HFFc6 (cell line): ENCODE results near the gene EFEMP1. TPM values are rescaled to one million over a fixed set of nuclear protein-coding genes. Genes with fewer than 3 reads are reported as not detected.

Source experiments
- DNase-seq: peaks from one replicate; pipeline ENCODE4 v3.0.0-alpha.2; 2018
- H3K27ac Mint-ChIP-seq: 2 replicates; pipeline ENCODE4 v1.8.0; 2020; ENCODE audit warnings: mild to moderate bottlenecking, mixed read lengths
- H3K27me3 Mint-ChIP-seq: 2 replicates; pipeline ENCODE4 v1.8.0; 2021; ENCODE audit warnings: mild to moderate bottlenecking, moderate library complexity, mixed read lengths; ENCODE audit not compliant: insufficient read depth
- H3K36me3 Mint-ChIP-seq: 2 replicates; pipeline ENCODE4 v1.8.0; 2021; ENCODE audit warnings: low read depth, mixed read lengths
- H3K4me1 Mint-ChIP-seq: 2 replicates; pipeline ENCODE4 v1.8.0; 2020; ENCODE audit warnings: low read depth, mixed read lengths
- H3K4me3 Mint-ChIP-seq: 2 replicates; pipeline ENCODE4 v1.8.0; 2020; ENCODE audit warnings: mild to moderate bottlenecking, moderate library complexity, mixed read lengths
- H3K9me3 Mint-ChIP-seq: 2 replicates; pipeline ENCODE4 v1.8.0; 2020; ENCODE audit warnings: mild to moderate bottlenecking, mixed read lengths
- total RNA-seq, 6 experiments: library from RNA; stranded (reverse); fragmentation: NEBNext Ultra II Directional; extraction: Animal tissue kit (Norgen Biotek cat#: 25700); gene quantifications; 2 replicates in 1 of 6; 3 replicates in 5 of 6; pipeline ENCODE4 v1.2.3, GENCODE V29; 2021
- TF ChIP-seq, protein P1 (sequence below): fragments of 200-600 bp; sonication (generic); IDR thresholded peaks from 2 replicates; pipeline ENCODE4 v1.5.0; 2021; ENCODE audit warnings: antibody characterized with exemption, mild to moderate bottlenecking

Gene EFEMP1
- total RNA-seq, 6 experiments from 2014 or later, result 42.1 to 63.5 (median 51.9) TPM

DNA sequence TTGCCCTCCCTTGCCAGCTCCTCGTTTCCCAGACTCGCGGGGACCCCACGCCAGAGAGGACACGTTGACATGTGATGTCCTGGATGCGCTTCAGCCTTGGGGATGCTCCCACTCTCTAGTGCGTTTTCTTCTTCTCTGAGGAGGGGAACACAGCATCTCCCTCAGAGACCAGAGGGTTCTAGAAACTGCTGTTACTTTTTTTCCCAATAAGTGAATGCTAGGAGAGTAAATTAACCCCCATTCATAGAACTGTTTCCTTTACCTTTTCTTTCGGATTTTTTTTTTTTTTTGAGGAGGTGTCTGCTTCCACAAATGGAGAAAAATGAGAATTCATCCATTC, 370 bp upstream of the EFEMP1 start:
- Mint-ChIP-seq H3K27me3 (peaks cover 17% of the 10 kb centered on the region), H3K4me1 (peaks cover 34% of the 10 kb centered on the region), H3K9me3 (no peaks in the 10 kb centered on the region), H3K4me3 (peak overlapping the region; percentile 94), H3K36me3 (no peaks in the 10 kb centered on the region), H3K27ac (no peak overlapping the region; the same call in 1 of the 2 replicates)
- TF ChIP-seq, protein P1, sequence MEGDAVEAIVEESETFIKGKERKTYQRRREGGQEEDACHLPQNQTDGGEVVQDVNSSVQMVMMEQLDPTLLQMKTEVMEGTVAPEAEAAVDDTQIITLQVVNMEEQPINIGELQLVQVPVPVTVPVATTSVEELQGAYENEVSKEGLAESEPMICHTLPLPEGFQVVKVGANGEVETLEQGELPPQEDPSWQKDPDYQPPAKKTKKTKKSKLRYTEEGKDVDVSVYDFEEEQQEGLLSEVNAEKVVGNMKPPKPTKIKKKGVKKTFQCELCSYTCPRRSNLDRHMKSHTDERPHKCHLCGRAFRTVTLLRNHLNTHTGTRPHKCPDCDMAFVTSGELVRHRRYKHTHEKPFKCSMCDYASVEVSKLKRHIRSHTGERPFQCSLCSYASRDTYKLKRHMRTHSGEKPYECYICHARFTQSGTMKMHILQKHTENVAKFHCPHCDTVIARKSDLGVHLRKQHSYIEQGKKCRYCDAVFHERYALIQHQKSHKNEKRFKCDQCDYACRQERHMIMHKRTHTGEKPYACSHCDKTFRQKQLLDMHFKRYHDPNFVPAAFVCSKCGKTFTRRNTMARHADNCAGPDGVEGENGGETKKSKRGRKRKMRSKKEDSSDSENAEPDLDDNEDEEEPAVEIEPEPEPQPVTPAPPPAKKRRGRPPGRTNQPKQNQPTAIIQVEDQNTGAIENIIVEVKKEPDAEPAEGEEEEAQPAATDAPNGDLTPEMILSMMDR, result no peak
- no peak for DNase-seq

DNA sequence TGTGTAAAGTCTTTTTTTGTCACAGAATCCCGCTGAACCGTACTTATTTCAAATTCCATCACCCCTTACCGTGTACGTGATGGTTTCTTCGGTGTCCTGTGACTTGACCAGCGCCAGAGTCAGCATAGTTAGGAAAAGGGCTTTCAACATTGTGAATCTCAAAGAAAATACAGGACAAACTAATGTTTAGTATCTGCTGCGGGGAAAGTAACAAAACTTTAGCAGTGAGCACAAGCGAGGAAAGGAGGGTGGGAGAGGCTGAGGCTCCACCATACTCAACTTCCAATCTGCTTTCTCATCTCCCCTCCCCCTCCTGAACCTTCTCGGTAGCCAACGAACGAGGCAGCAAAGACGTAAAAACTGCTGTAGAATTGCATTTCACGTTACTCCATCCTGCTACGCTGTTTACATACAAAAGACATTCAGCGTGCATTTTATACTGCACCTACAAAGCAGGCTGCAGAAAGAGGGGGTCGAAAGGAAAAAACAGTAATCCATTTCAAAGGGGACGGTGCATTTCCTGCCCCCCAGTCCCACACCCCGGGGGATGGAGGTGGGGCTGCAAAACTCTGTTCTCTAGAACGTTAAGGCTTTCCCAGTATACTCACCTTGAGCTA, 1.2 kb downstream of the EFEMP1 start:
- H3K27ac Mint-ChIP-seq, result no peak overlapping the region
- DNase-seq, result no peak
- peaks cover 15% of the 10 kb centered on the region for H3K27me3 Mint-ChIP-seq
- peak overlapping the region; percentile 94 for H3K4me3 Mint-ChIP-seq
- TF ChIP-seq, protein P1, result no peak
- no peaks in the 10 kb centered on the region for H3K9me3 Mint-ChIP-seq
- H3K36me3 Mint-ChIP-seq, result no peaks in the 10 kb centered on the region
- H3K4me1 Mint-ChIP-seq, result peaks cover 34% of the 10 kb centered on the region

DNA sequence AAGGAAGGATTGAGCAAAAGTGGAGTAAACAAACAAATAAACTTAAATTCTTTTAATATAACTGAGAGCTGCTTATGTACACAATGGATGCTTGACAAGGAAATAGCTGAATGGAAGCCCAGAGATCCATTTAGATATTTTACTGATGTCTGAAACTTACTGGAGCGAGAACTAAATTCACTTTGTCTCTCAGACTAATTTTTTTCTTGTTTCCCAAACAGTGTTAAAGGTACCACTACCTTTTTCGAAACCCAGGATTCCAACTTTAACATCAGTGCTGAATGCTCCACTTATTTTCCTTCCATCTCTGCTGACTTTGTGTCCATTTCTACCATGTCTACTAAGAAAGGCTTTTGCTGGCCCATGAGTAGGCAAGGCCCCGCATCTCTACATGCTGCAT, 4.0 kb downstream of the EFEMP1 start:
- no peaks in the 10 kb centered on the region for H3K36me3 Mint-ChIP-seq
- no peak for DNase-seq
- H3K27ac Mint-ChIP-seq, result no peak overlapping the region
- TF ChIP-seq, protein P1, result no peak
- no peaks in the 10 kb centered on the region for H3K9me3 Mint-ChIP-seq
- H3K4me1 Mint-ChIP-seq, result peaks cover 52% of the 10 kb centered on the region
- peaks cover 8% of the 10 kb centered on the region; the same call in 1 of the 2 replicates for H3K27me3 Mint-ChIP-seq
- H3K4me3 Mint-ChIP-seq, result no peak overlapping the region

DNA sequence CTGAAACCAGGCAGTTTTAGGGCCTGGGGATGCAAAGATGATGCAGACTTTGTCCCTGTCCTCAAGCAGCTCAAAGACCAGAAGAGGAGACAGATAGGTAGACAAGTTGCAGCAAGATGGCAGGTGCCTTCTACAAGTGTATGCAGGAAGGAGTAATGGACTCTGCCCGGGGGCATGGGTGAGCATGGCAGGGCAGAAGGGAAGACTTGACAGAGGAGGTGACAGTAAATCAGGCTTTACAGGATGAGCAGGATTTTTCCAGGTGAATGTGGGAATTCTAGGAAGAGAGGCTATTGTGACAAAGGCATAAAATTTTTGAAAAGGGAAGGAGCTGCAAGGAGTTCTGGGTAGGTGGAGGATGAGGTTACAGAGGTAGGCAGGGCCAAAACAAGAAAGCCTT, 4.7 kb downstream of the EFEMP1 start:
- Mint-ChIP-seq H3K27ac (no peak overlapping the region), H3K27me3 (0 out of 2 replicates have a peak, but pooled peaks cover 2% of the 10 kb centered on the region), H3K4me1 (peaks cover 47% of the 10 kb centered on the region), H3K9me3 (no peaks in the 10 kb centered on the region), H3K4me3 (no peak overlapping the region), H3K36me3 (no peaks in the 10 kb centered on the region)
- no peak for DNase-seq
- TF ChIP-seq, protein P1, result no peak

DNA sequence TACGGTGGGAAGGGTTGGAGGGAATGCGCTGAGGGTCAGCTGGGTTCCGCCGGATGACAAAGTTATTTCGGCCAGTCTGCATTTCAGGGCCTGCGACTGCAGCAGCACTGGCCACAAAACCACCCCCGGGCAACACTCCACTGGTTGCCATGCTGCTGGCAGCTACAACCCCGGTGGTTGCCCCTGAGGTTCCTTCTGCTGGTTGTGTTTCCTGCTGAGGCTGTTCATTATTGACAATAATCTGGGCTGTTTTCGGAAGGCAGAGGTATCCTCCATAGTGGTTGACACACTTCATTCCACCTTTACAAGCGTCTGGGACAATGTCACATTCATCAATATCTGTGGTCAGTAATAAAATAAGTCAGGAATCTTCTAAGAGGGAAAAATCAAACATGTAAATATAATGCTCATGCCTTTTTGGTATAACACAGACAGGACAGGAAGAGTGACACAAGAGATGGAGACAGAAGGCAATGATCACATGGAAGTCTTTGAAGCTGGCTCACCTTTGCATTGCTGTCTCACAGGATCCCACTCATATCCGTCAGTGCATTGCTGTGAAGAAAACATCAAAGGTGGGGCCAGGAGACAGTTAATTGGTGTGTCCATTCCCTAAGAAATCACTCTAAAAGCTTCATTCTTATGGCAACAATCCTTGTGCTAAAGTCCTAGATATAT, 5.7 kb downstream of the EFEMP1 start:
- H3K27ac Mint-ChIP-seq, result no peak overlapping the region
- no peak for DNase-seq
- TF ChIP-seq, protein P1, result no peak

More for the DNA sequence above, 5.7 kb downstream of the EFEMP1 start:
- Mint-ChIP-seq H3K27me3 (no peaks in the 10 kb centered on the region), H3K4me3 (no peak overlapping the region), H3K9me3 (no peaks in the 10 kb centered on the region), H3K4me1 (peaks cover 41% of the 10 kb centered on the region), H3K36me3 (no peaks in the 10 kb centered on the region; the same call in 1 of the 2 replicates)
